Ovary (tissue), 3 donors: Measurements from ENCODE around the gene LIPG.

Source experiments
- EP300 ChIP-seq: sonication (generic); formaldehyde crosslinking; IDR thresholded peaks from one replicate; pipeline ENCODE4 v1.6.1; 2017; ENCODE audit warnings: antibody characterized with exemption
- POLR2A ChIP-seq: fragments of 450-650 bp; IDR thresholded peaks from one replicate; pipeline ENCODE4 v1.6.1; 2017; ENCODE audit warnings: antibody characterized with exemption, mild to moderate bottlenecking, moderate library complexity
- TF ChIP-seq, protein P1 (sequence below), 3 donors: fragments of 450-650 bp in 2 of 3; fragments of 200-600 bp in 1 of 3; IDR thresholded peaks; one replicate each; pipeline versions ENCODE4 v1.5.1 to v1.8.0; 2016 to 2022; ENCODE audit warnings: antibody characterized with exemption in 3 of 3, mild to moderate bottlenecking in 1 of 3
- donor health status: DM: no; HTN: no; CAD: no.

DNA sequence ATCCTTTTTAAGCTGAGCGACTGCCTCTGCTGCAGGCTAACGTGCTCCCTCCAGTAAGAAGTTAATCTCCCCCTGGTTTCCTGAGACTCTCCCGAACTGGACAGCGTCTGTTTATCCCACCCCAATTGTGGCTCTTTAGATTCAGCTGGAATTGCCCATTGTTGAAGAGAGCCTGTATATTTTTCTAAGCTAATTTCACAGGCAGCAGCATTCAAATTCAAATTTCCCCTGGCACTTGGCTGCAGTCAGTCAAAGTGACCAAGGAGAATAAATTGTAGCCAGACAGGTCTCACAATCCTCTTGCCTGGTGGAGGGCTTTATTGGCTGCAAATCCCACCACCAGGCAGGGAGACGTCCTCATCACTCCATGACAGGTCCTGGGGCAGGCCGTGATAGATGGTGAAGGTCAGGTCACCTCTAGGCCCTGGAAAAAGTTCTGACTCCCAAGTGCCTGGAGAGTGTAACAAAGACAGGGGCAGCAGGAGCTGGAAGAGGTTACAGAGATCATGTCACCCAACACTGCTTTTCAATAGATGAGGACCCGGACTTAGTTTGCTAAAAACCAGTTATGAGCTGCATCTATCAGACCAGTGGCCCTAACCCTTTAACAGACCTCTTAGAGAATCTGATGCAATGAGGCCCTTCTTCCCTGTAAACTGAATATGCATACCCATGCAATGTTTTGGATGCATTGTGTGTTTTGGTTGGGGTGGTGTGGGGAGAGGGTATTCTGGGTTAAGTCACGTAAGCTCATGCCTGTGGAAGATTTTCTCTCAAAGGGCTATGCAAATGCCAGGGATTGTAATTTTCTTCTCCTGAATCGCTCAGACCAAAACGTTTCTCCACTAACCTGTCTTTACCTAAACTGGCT is 42.5 kb upstream of the LIPG start:
- TF ChIP-seq, protein P1, sequence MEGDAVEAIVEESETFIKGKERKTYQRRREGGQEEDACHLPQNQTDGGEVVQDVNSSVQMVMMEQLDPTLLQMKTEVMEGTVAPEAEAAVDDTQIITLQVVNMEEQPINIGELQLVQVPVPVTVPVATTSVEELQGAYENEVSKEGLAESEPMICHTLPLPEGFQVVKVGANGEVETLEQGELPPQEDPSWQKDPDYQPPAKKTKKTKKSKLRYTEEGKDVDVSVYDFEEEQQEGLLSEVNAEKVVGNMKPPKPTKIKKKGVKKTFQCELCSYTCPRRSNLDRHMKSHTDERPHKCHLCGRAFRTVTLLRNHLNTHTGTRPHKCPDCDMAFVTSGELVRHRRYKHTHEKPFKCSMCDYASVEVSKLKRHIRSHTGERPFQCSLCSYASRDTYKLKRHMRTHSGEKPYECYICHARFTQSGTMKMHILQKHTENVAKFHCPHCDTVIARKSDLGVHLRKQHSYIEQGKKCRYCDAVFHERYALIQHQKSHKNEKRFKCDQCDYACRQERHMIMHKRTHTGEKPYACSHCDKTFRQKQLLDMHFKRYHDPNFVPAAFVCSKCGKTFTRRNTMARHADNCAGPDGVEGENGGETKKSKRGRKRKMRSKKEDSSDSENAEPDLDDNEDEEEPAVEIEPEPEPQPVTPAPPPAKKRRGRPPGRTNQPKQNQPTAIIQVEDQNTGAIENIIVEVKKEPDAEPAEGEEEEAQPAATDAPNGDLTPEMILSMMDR (IDR thresholded peaks at IDR 0.05), result no peak
- TF ChIP-seq POLR2A (no peak), EP300 (no peak)
